SU-DHL-6 (cell line): ENCODE data around the gene RBMS1.

Source experiments
- EZH2phosphoT487 ChIP-seq: fragments of 200-600 bp; sonication (generic), shearing (Covaris generic); conservative IDR thresholded peaks from 2 replicates; pipeline ENCODE4 v1.6.1; 2018; ENCODE audit warnings: mild to moderate bottlenecking, antibody characterized with exemption, low read length, moderate library complexity, mixed read lengths
- TF ChIP-seq, protein P1 (sequence below): fragments of 200-600 bp; sonication (generic); IDR thresholded peaks from one replicate; pipeline ENCODE4 v1.5.1; 2017; ENCODE audit warnings: antibody characterized with exemption, mild to moderate bottlenecking, low read length, moderate library complexity; ENCODE audit not compliant: insufficient read depth, poor library complexity, severe bottlenecking

DNA sequence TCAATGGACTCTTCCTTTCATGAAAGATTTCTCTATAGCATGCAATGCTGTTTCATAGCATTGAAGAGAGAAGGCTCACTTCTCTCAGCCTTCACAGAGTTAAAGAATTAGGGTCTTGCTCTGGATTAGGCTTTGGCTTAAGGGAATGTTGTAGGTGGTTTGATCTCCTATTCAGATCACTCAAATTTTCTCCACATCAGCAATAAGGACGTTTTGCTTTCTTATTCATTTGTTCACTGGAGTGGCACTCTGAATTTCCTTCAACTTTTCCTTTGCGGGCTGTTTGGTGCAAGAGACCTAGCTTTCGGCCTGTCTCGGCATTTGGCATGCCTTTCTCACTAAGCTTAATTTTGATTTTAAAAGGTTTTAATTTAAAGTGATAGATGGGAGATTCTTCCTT lies 131.6 kb downstream of the RBMS1 start:
- TF ChIP-seq, protein P1, sequence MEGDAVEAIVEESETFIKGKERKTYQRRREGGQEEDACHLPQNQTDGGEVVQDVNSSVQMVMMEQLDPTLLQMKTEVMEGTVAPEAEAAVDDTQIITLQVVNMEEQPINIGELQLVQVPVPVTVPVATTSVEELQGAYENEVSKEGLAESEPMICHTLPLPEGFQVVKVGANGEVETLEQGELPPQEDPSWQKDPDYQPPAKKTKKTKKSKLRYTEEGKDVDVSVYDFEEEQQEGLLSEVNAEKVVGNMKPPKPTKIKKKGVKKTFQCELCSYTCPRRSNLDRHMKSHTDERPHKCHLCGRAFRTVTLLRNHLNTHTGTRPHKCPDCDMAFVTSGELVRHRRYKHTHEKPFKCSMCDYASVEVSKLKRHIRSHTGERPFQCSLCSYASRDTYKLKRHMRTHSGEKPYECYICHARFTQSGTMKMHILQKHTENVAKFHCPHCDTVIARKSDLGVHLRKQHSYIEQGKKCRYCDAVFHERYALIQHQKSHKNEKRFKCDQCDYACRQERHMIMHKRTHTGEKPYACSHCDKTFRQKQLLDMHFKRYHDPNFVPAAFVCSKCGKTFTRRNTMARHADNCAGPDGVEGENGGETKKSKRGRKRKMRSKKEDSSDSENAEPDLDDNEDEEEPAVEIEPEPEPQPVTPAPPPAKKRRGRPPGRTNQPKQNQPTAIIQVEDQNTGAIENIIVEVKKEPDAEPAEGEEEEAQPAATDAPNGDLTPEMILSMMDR: no peak
- TF ChIP-seq EZH2phosphoT487: no peak
